NCI-H774 (cell line): ENCODE data around the gene CLCC1.

Experiments used
- DNase-seq: peaks from one replicate; lab custom pipeline; 2025; lab: John Stamatoyannopoulos, UW

The CLCC1 gene

GRCh38 chr1:108916788-108917187 lies 46.5 kb downstream of the CLCC1 start:
- DNase-seq, result no peak
